Medulla oblongata (tissue), 1 donor: Measurements from ENCODE around the gene MYH14.

Experiments used
- DNase-seq: peaks from one replicate; pipeline ENCODE4 v3.0.0-alpha.2; 2015; ENCODE audit errors: extremely low spot score

The MYH14 gene

DNA sequence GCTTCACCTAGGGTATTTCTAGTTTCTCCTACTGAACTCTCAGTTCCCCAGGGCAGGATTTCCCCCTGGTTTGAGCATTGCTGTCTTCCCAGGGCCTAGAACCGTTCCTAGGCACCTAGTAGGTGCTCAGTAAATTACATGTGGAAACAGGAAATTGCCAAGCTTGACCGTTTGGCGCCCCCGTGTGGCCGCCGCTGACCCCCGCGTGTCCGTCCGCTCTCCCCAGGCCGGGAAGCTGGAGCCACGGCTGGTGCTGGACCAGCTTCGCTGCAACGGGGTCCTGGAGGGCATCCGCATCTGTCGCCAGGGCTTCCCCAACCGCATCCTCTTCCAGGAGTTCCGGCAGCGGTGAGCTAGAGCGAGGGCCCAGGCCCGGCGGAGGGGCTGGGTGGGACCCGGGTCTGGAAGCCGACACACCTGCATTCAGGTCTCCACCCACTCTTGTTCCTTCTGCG is 55.5 kb downstream of the MYH14 start:
- no peak for DNase-seq

GRCh38 chr19:50261446-50261970 is 58.1 kb downstream of the MYH14 start:
- no peak for DNase-seq

DNA sequence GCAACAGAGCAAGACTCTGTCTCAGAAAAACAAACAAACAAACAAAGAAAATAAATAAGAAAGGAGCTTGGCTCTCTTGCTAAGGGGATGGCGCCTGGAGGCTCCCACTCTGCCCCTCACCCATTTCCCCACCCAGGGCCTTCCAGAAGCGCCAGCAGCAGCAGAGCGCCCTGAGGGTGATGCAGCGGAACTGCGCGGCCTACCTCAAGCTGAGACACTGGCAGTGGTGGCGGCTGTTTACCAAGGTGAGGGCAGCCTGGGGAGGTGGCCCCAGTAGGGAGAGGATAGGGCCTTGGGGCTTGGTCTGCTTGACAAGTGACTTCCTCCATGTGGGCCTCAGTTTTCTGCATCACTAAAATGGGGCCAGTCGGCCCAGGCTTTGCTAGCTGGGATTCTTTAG is 59.8 kb downstream of the MYH14 start:
- no peak for DNase-seq

GRCh38 chr19:50264483-50265186 is 61.2 kb downstream of the MYH14 start:
- DNase-seq = no peak

DNA sequence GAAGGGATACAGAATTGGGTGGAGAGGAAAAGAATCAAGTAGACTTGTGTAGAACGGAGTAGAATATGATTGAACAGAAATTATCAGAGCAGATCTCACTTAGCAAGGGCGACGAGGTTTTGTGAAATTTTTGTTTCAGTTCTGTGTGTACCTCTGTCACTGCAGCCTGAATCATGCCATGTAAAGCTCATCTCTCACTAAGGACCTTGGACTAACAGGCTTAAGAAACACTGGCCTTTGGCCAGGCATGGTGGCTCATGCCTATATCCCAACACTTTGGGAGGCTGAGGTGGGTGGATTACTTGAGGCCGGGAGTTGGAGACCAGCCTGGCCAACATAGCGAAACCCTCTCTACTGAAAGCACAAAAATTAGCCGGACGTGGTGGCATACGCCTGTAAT is 62.6 kb downstream of the MYH14 start:
- DNase-seq = no peak

GRCh38 chr19:50266896-50267295 is 63.5 kb downstream of the MYH14 start:
- DNase-seq = no peak

DNA sequence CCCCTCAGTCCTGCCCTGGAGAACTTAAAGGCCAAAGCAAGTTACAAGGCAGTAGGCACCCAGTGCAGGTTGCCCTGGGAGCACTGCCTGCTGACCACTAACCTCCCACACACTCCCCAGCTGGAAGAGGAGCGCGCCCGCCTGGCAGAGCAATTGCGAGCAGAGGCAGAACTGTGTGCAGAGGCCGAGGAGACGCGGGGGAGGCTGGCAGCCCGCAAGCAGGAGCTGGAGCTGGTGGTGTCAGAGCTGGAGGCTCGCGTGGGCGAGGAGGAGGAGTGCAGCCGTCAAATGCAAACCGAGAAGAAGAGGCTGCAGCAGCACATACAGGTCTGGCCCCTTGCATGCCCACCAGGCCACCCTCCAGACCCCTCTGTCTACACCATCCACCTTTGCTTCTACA is 64.6 kb downstream of the MYH14 start:
- DNase-seq = no peak

DNA sequence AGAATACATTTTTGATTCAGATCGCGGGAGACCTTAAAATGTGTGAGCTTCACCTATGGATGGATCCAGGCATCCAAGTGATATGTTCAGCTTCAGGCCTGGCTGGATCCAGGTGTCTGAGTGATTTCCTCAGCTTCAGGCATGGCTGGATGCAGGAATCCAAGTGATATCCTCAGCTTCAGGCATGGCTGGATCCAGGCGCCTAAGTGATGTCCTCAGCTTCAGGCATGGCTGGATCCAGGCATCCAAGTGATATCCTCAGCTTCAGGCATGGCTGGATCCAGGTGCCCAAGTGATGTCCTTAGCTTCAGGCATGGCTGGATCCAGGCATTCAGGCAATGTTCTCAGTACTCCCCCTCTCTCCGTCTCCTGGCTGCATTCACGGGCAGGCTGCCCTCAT is 65.1 kb downstream of the MYH14 start:
- no peak for DNase-seq

DNA sequence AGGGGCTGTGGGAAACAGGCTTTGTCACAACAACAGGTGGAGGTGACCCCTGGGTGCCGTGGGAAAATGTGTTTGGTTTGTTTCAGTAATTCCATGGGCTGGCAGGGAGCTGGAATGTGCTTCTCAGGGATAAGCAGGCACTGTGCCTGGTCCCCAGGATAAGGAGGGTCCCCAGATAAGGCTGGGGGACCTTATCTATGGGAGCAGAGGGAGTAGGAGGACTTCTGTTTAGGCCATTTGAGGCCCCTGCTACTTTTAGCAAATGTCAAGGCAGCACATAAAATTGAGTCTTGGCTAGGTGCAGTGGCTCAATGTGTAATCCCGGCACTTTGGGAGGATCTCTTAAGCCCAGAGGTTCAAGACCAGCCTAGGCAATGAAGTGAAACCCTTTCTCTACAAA is 66.2 kb downstream of the MYH14 start:
- no peak for DNase-seq

DNA sequence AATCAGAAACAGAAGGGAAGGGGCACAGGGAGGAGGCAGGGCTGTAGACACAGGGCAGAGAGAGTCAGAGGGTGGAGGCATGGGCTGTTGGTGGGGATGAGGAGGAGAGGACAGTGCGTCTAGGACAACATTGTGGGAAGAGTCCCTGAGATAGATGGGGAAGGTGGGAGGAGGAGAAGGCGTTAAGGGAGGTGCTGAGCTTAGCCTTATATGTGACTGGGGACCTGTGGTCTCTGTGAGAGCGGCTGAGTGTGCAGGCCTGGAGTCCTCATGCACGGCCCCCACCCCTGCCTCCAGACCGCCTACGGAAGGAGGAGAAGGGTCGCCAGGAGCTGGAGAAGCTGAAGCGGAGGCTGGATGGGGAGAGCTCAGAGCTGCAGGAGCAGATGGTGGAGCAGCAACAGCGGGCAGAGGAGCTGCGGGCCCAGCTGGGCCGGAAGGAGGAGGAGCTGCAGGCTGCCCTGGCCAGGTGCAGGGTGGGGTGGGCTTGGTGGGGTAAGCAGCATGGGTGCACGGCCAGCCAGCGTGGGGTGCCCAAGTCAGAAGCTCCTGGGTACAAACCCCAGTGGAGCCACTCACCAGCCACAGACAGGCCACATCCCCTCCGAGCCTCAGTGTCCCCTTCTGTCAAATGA is 69.0 kb downstream of the MYH14 start:
- no peak for DNase-seq

GRCh38 chr19:50273821-50274220 is 70.4 kb downstream of the MYH14 start:
- no peak for DNase-seq

DNA sequence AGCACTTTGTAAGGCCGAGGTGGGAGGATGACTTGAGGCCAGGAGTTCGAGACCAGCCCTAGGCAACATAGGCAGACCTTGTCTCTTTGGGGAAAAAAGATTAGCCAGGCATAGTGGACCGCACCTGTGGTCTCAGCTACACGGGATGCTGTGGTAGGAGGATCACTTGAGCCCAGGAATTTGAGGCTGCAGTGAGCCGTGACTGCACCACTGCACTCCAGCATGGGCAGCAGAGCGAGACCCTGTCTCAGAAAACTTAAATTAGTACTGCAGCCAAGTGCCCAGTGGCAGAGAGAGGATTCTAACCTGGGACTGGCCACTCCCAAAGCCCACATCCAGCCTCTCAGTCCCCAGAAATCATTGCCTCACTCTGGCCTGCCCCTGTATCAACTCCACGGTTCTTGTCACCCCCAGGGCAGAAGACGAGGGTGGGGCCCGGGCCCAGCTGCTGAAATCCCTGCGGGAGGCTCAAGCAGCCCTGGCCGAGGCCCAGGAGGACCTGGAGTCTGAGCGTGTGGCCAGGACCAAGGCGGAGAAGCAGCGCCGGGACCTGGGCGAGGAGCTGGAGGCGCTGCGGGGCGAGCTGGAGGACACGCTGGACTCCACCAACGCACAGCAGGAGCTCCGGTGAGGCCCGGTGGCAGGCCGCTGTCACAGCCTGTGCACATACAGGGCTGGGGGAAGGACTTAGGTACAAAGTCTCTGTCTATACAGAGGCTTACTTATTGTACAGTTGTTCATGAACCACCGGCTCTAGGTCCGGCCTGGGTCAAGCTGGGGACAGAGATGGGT is 72.4 kb downstream of the MYH14 start:
- DNase-seq = no peak

DNA sequence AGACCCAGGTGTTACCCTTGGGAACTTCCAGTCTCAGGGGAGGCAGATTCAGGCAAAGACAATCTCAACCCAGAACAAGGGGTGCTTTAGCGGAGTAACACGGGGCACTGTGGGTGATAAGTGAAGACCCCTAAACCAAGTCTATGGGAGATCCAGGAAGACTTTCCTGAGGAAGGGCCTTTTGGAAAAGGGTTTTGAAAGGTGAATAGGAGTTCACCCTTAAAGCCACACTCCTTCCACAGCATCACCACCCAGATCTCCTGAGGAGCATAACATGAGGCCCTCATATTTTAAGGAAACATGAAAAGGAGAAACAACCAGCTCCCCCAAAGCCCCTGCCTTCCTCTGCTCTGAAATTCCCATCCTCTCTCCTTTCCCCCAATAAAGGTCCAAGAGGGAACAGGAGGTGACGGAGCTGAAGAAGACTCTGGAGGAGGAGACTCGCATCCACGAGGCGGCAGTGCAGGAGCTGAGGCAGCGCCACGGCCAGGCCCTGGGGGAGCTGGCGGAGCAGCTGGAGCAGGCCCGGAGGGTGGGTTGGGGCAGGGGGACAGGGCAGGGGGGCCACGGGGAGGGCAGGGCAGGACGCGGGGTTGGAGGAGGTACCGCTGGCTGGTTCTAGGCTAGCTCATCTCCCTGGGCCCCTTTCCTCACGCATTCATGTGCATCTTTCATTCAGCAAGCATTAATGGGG is 73.1 kb downstream of the MYH14 start:
- DNase-seq = no peak

DNA sequence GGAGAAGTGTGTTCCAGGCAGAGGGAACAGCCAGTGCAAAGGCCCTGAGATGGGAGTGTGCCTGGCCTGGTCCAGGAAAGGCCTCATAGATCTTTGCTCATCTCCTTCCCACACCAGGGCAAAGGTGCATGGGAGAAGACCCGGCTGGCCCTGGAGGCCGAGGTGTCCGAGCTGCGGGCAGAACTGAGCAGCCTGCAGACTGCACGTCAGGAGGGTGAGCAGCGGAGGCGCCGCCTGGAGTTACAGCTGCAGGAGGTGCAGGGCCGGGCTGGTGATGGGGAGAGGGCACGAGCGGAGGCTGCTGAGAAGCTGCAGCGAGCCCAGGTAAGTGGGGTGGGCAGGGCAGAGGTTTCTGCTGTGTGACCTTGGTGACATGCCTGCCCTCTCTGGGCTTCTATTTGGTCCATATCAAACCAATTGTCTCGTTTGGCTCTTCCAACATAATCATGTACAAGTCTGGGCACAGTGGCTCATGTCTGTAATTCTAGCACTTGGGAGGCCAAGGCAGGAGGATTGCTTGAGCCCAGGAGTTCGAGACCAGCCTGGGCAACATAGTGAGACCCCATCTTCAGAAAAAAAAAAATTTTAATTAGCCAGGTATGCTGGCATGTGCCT is 74.7 kb downstream of the MYH14 start:
- DNase-seq = no peak

DNA sequence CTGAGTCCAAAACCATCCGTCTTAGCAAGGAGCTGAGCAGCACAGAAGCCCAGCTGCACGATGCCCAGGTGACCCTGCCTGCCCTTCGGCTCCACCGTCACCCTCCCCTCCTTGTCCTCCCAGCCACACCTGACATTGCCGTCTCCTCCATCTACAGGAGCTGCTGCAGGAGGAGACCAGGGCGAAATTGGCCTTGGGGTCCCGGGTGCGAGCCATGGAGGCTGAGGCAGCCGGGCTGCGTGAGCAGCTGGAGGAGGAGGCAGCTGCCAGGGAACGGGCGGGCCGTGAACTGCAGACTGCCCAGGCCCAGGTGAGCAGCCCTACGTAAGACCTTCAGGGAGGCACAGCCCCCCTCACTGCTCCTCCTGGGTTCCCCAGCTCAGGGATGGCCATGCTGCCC is 76.7 kb downstream of the MYH14 start:
- DNase-seq = no peak

GRCh38 chr19:50280983-50281382 is 77.6 kb downstream of the MYH14 start:
- no peak for DNase-seq

DNA sequence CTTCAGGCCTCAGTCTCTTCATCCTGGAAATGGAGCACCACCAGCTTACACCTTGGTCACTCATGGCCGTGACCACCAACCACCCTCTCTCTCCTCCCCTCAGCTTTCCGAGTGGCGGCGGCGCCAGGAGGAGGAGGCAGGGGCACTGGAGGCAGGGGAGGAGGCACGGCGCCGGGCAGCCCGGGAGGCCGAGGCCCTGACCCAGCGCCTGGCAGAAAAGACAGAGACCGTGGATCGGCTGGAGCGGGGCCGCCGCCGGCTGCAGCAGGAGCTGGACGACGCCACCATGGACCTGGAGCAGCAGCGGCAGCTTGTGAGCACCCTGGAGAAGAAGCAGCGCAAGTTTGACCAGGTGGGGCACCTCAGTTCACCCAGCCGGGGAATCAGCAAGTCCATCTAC is 78.1 kb downstream of the MYH14 start:
- no peak for DNase-seq

GRCh38 chr19:50285833-50286232 is 82.4 kb downstream of the MYH14 start:
- DNase-seq = no peak

GRCh38 chr19:50286443-50286842 is 83.0 kb downstream of the MYH14 start:
- DNase-seq = no peak

GRCh38 chr19:50287331-50287730 is 83.9 kb downstream of the MYH14 start:
- no peak for DNase-seq

- no peak for DNase-seq
Observed at GRCh38 chr19:50288954-50289353, 85.5 kb downstream of the MYH14 start.

GRCh38 chr19:50290011-50290410 is 86.6 kb downstream of the MYH14 start:
- DNase-seq = no peak
